ENCODE data around the gene KCNJ12.

Gene KCNJ12

GRCh38 chr17:21352221-21352980 lies 23.8 kb upstream of the KCNJ12 start:
- no peak overlapping the region for H3K27ac ChIP-seq (ENCODE audit: extremely low read depth, low read depth, low read length)
- CTCF ChIA-PET = no interaction called here
- H3K36me3 ChIP-seq (ENCODE audit: control insufficient read depth in 2 of 2, insufficient read depth in 1 of 2, low read length in 2 of 2) = no peaks in the 10 kb centered on the region
- no peaks in the 10 kb centered on the region for H3K4me1 ChIP-seq (ENCODE audit: control insufficient read depth, insufficient read depth, low read length)
- no peaks in the 10 kb centered on the region for H3K9me3 ChIP-seq (ENCODE audit: control insufficient read depth, insufficient read depth, low read depth, low read length)
- H3K4me3 ChIP-seq (ENCODE audit: low read depth, low read length) = no peak overlapping the region
- POLR2A ChIA-PET = no interaction called here
- TF ChIP-seq ZIC2 (tag by site-specific recombination; IDR thresholded peaks at IDR 0.05) (peak; percentile 51), ZNF362 (tag by site-specific recombination; IDR thresholded peaks at IDR 0.05) (no peak)

- Histone ChIP-seq H3K27ac (ENCODE audit: extremely low read depth, low read depth, low read length) (no peak overlapping the region), H3K4me3 (ENCODE audit: low read depth, low read length) (no peak overlapping the region), H3K9me3 (ENCODE audit: control insufficient read depth, insufficient read depth, low read depth, low read length) (no peaks in the 10 kb centered on the region), H3K36me3 (ENCODE audit: control insufficient read depth in 2 of 2, insufficient read depth in 1 of 2, low read length in 2 of 2) (no peaks in the 10 kb centered on the region), H3K4me1 (ENCODE audit: control insufficient read depth, insufficient read depth, low read length) (no peaks in the 10 kb centered on the region)
- TF ChIP-seq ZSCAN30 (tag by site-specific recombination; IDR thresholded peaks at IDR 0.05) (no peak), WT1 (tag by site-specific recombination; IDR thresholded peaks at IDR 0.05) (no peak)
- CTCF ChIA-PET = no interaction called here
- POLR2A ChIA-PET = no interaction called here
Measured at GRCh38 chr17:21352981-21353265, 23.2 kb upstream of the KCNJ12 start.

GRCh38 chr17:21353326-21354010 lies 22.7 kb upstream of the KCNJ12 start:
- ChIA-PET POLR2A (no interaction called here), CTCF (no interaction called here)
- TF ChIP-seq ZNF426 (tag by site-specific recombination; IDR thresholded peaks at IDR 0.05) (no peak), ZNF362 (tag by site-specific recombination; IDR thresholded peaks at IDR 0.05) (no peak), ZEB2 (tag by site-specific recombination; IDR thresholded peaks at IDR 0.05) (no peak), CTCF (tag by site-specific recombination; IDR thresholded peaks at IDR 0.05) (no peak), GLIS1 (tag by site-specific recombination; IDR thresholded peaks at IDR 0.05) (no peak), ZNF394 (tag by site-specific recombination; IDR thresholded peaks at IDR 0.05; ENCODE audit: borderline replicate concordance) (no peak), ZNF792 (tag by site-specific recombination; IDR thresholded peaks at IDR 0.05) (no peak), ZNF335 (tag by site-specific recombination; conservative IDR thresholded peaks at IDR 0.05) (no peak), ZNF843 (tag by site-specific recombination; IDR thresholded peaks at IDR 0.05) (no peak)

GRCh38 chr17:21354796-21355385 lies 21.3 kb upstream of the KCNJ12 start:
- H3K27ac ChIP-seq (ENCODE audit: extremely low read depth, low read depth, low read length) = no peak overlapping the region
- ChIA-PET CTCF (no interaction called here), POLR2A (no interaction called here)
- H3K36me3 ChIP-seq (ENCODE audit: control insufficient read depth in 2 of 2, insufficient read depth in 1 of 2, low read length in 2 of 2) = no peaks in the 10 kb centered on the region
- H3K4me1 ChIP-seq (ENCODE audit: control insufficient read depth, insufficient read depth, low read length) = no peaks in the 10 kb centered on the region
- no peak overlapping the region for H3K4me3 ChIP-seq (ENCODE audit: low read depth, low read length)
- TF ChIP-seq ZFP69B (tag by site-specific recombination; IDR thresholded peaks at IDR 0.05) (no peak), ZNF24 (tag by site-specific recombination; IDR thresholded peaks at IDR 0.05) (0 out of 2 replicates have a peak, but pooled peaks have one; percentile 32)
- H3K9me3 ChIP-seq (ENCODE audit: control insufficient read depth, insufficient read depth, low read depth, low read length) = no peaks in the 10 kb centered on the region

More at GRCh38 chr17:21353326-21354010, 22.7 kb upstream of the KCNJ12 start:
- Histone ChIP-seq H3K9me3 (ENCODE audit: control insufficient read depth, insufficient read depth, low read depth, low read length) (no peaks in the 10 kb centered on the region), H3K36me3 (ENCODE audit: control insufficient read depth in 2 of 2, insufficient read depth in 1 of 2, low read length in 2 of 2) (no peaks in the 10 kb centered on the region), H3K4me3 (ENCODE audit: low read depth, low read length) (no peak overlapping the region), H3K27ac (ENCODE audit: extremely low read depth, low read depth, low read length) (no peak overlapping the region), H3K4me1 (ENCODE audit: control insufficient read depth, insufficient read depth, low read length) (no peaks in the 10 kb centered on the region)
